DND-41 (cell line): ENCODE results near the gene FABP7.

Experiments used
- ATAC-seq: fragments of 200-7000 bp; cut with Tn5 transposase; 3 replicates; pipeline ENCODE4 v1.9.1; 2021; ENCODE audit warnings: low read depth; ENCODE audit not compliant: insufficient read depth
- DNase-seq: peaks from one replicate; pipeline ENCODE4 v3.0.0-alpha.2; 2020
- H2AFZ ChIP-seq: 2 replicates; pipeline ENCODE4 v1.6.0; 2012; ENCODE audit warnings: low read depth, low read length
- H3K27ac ChIP-seq: 2 replicates; pipeline ENCODE4 v1.5.1; 2012; ENCODE audit warnings: low read length, inconsistent platforms
- H3K27me3 ChIP-seq: fragments of 200-600 bp; sonication (generic); 2 replicates; pipeline ENCODE4 v1.6.0; 2012; ENCODE audit warnings: low read length, mild to moderate bottlenecking, inconsistent platforms; ENCODE audit not compliant: insufficient read depth, poor library complexity
- H3K36me3 ChIP-seq: 2 replicates; pipeline ENCODE4 v1.5.1; 2012; ENCODE audit warnings: low read length, inconsistent platforms; ENCODE audit not compliant: insufficient read depth
- H3K4me1 ChIP-seq: 2 replicates; pipeline ENCODE4 v1.5.1; 2012; ENCODE audit warnings: mild to moderate bottlenecking, low read length; ENCODE audit not compliant: insufficient read depth
- H3K4me2 ChIP-seq: 2 replicates; pipeline ENCODE4 v1.6.0; 2012; ENCODE audit warnings: mild to moderate bottlenecking, moderate library complexity, low read length, inconsistent platforms; ENCODE audit not compliant: insufficient read depth
- H3K4me3 ChIP-seq, 2 experiments: fragments of 200-600 bp in 1 of 2; shearing (Covaris generic) in 1 of 2; 2 replicates each; pipeline ENCODE4 v1.5.1; 2012 to 2016; ENCODE audit warnings: inconsistent platforms in 2 of 2, low read length in 2 of 2, mild to moderate bottlenecking in 2 of 2, low read depth in 1 of 2, moderate library complexity in 1 of 2
- H3K79me2 ChIP-seq: 2 replicates; pipeline ENCODE4 v1.6.0; 2012; ENCODE audit warnings: low read length, inconsistent platforms; ENCODE audit not compliant: insufficient read depth
- H3K9ac ChIP-seq: 2 replicates; pipeline ENCODE4 v1.6.0; 2012; ENCODE audit warnings: low read depth, mild to moderate bottlenecking, inconsistent platforms, low read length, moderate library complexity
- H3K9me3 ChIP-seq: 2 replicates; pipeline ENCODE4 v1.5.1; 2012; ENCODE audit warnings: low read length, moderate library complexity, mild to moderate bottlenecking, inconsistent platforms; ENCODE audit not compliant: insufficient read depth, severe bottlenecking
- H4K20me1 ChIP-seq: 2 replicates; pipeline ENCODE4 v1.6.0; 2012; ENCODE audit warnings: low read length; ENCODE audit not compliant: insufficient read depth
- CTCF ChIP-seq: IDR thresholded peaks from 2 replicates; pipeline ENCODE4 v1.5.1; 2012; ENCODE audit warnings: borderline replicate concordance, low read length, moderate library complexity, mild to moderate bottlenecking; ENCODE audit not compliant: poor library complexity, severe bottlenecking; ENCODE audit errors: extremely low read depth
- EZH2 ChIP-seq: IDR thresholded peaks from 3 replicates; pipeline ENCODE4 v1.6.1; 2012; ENCODE audit warnings: borderline replicate concordance, low read depth, mild to moderate bottlenecking, moderate library complexity, low read length, inconsistent platforms; ENCODE audit not compliant: severe bottlenecking

The FABP7 gene

GRCh38 chr6:122806291-122806690, 26.8 kb downstream of the FABP7 start:
- Histone ChIP-seq H3K4me1 (no peaks in the 10 kb centered on the region), H4K20me1 (no peaks in the 10 kb centered on the region), H3K4me2 (no peak overlapping the region), H3K79me2 (no peaks in the 10 kb centered on the region), H3K4me3 (no peak overlapping the region), H3K36me3 (no peaks in the 10 kb centered on the region), H3K9me3 (no peaks in the 10 kb centered on the region), H3K27me3 (no peaks in the 10 kb centered on the region), H3K27ac (no peak overlapping the region), H3K9ac (no peak overlapping the region), H2AFZ (no peak overlapping the region)
- no peak for TF ChIP-seq EZH2
- TF ChIP-seq CTCF, result no peak
- DNase-seq, result no peak
- ATAC-seq, result no peak

GRCh38 chr6:122808121-122808885, 28.8 kb downstream of the FABP7 start:
- Histone ChIP-seq H2AFZ (no peak overlapping the region), H3K9me3 (no peaks in the 10 kb centered on the region), H3K4me3 (no peak overlapping the region), H3K36me3 (no peaks in the 10 kb centered on the region), H3K27ac (no peak overlapping the region), H3K9ac (no peak overlapping the region), H3K4me1 (no peaks in the 10 kb centered on the region), H3K79me2 (no peaks in the 10 kb centered on the region), H3K4me2 (no peak overlapping the region), H3K27me3 (no peaks in the 10 kb centered on the region), H4K20me1 (no peaks in the 10 kb centered on the region)
- DNase-seq (no peak), ATAC-seq (no peak)
- TF ChIP-seq EZH2, result no peak
- no peak for TF ChIP-seq CTCF

GRCh38 chr6:122809001-122809400, 29.5 kb downstream of the FABP7 start:
- no peaks in the 10 kb centered on the region for H3K9me3 ChIP-seq
- no peak overlapping the region for H3K4me2 ChIP-seq
- DNase-seq (no peak), ATAC-seq (no peak)
- no peaks in the 10 kb centered on the region for H3K27me3 ChIP-seq
- H3K4me3 ChIP-seq, result no peak overlapping the region
- H3K4me1 ChIP-seq, result no peaks in the 10 kb centered on the region
- no peaks in the 10 kb centered on the region for H4K20me1 ChIP-seq
- no peaks in the 10 kb centered on the region for H3K36me3 ChIP-seq
- TF ChIP-seq CTCF (no peak), EZH2 (no peak)
- H3K27ac ChIP-seq, result no peak overlapping the region
- no peaks in the 10 kb centered on the region for H3K79me2 ChIP-seq
- H2AFZ ChIP-seq, result no peak overlapping the region
- H3K9ac ChIP-seq, result no peak overlapping the region

- no peaks in the 10 kb centered on the region for H3K27me3 ChIP-seq
- ATAC-seq, result no peak
- no peak for TF ChIP-seq EZH2
- TF ChIP-seq CTCF, result no peak
These were observed 30.2 kb downstream of the FABP7 start for GRCh38 chr6:122809691-122810090.

More at GRCh38 chr6:122809691-122810090, 30.2 kb downstream of the FABP7 start:
- Histone ChIP-seq H3K9me3 (no peaks in the 10 kb centered on the region), H2AFZ (no peak overlapping the region), H3K79me2 (no peaks in the 10 kb centered on the region), H3K4me2 (no peak overlapping the region), H3K4me3 (no peak overlapping the region), H3K36me3 (no peaks in the 10 kb centered on the region), H3K9ac (no peak overlapping the region), H4K20me1 (no peaks in the 10 kb centered on the region), H3K27ac (no peak overlapping the region), H3K4me1 (no peaks in the 10 kb centered on the region)
- no peak for DNase-seq
